HCT116 (cell line): ENCODE results near the gene HPDL. TPM values are rescaled to one million over a fixed set of nuclear protein-coding genes. Genes with fewer than 3 reads are reported as not detected.

Source experiments
- ATAC-seq: fragments of 200-7000 bp; cut with Tn5 transposase; 2 replicates; pipeline ENCODE4 v1.9.1; 2020; ENCODE audit warnings: mild to moderate bottlenecking, moderate library complexity
- BruUV-seq: library from RNA; stranded (reverse); fragments of 400-500 nt; replicated peaks from 2 replicates; lab custom pipeline; 2021; lab: Mats Ljungman, UMichigan
- CTCF ChIA-PET: fragments of 300-600 bp; sonication (Branson Sonifier 250); formaldehyde crosslinking; loops from one replicate; lab custom pipeline; 2021; ENCODE audit warnings: antibody characterized with exemption; lab: Charles Lee
- POLR2A ChIA-PET: fragments of 300-600, 350-600 bp; sonication (Branson Sonifier 250); formaldehyde crosslinking; loops from one replicate; lab custom pipeline; 2021; ENCODE audit warnings: antibody characterized with exemption; lab: Charles Lee
- RAD21 ChIA-PET, 2 experiments: fragments of 300-600 bp; sonication (Branson Sonifier 250); formaldehyde crosslinking; loops; one replicate each; lab custom pipeline; 2023; ENCODE audit warnings: low total read pairs in 2 of 2; ENCODE audit not compliant: uncharacterized antibody in 2 of 2, unreplicated experiment in 2 of 2, low non-redundant PET in 1 of 2; lab: Charles Lee
- DNase-seq: peaks from one replicate; pipeline ENCODE4 v3.0.0-alpha.2; 2010; ENCODE audit warnings: low read depth, low spot score
- H2AFZ ChIP-seq: fragments of 200-600 bp; shearing (Covaris generic), sonication (generic); 2 replicates; pipeline ENCODE4 v1.6.1; 2017; ENCODE audit warnings: low read depth, mixed run types, mixed read lengths, antibody characterized with exemption, low read length; ENCODE audit not compliant: poor library complexity, severe bottlenecking
- H3K27ac ChIP-seq: 2 replicates; pipeline ENCODE4 v1.5.1; 2012; ENCODE audit warnings: low read depth, low read length
- H3K27me3 ChIP-seq: fragments of 200-600 bp; sonication (generic); 2 replicates; pipeline ENCODE4 v1.6.1; 2016; ENCODE audit warnings: mixed run types, low read length, mixed read lengths; ENCODE audit not compliant: insufficient read depth
- H3K36me3 ChIP-seq, 2 experiments: fragments of 200-500 bp in 1 of 2; fragments of 200-600 bp in 1 of 2; sonication (Bioruptor generic) in 1 of 2; sonication (generic) in 1 of 2; 2 replicates each; pipeline versions ENCODE4 v1.5.1 to v1.6.1; 2014 to 2016; ENCODE audit warnings: low read length in 2 of 2, inconsistent platforms in 1 of 2, mixed read lengths in 1 of 2, mixed run types in 1 of 2; ENCODE audit not compliant: insufficient read depth in 2 of 2, control insufficient read depth in 1 of 2
- H3K4me1 ChIP-seq, 2 experiments: fragments of 200-600 bp in 1 of 2; sonication (generic) in 1 of 2; 2 replicates each; pipeline versions ENCODE4 v1.5.1 to v1.6.1; 2012 to 2017; ENCODE audit warnings: low read length in 2 of 2, inconsistent platforms in 1 of 2, mild to moderate bottlenecking in 1 of 2, mixed read lengths in 1 of 2, mixed run types in 1 of 2, moderate library complexity in 1 of 2; ENCODE audit not compliant: insufficient read depth in 2 of 2, control insufficient read depth in 1 of 2
- H3K4me2 ChIP-seq: fragments of 200-600 bp; sonication (generic); 2 replicates; pipeline ENCODE4 v1.6.1; 2017; ENCODE audit warnings: mixed run types, low read length, mixed read lengths
- H3K4me3 ChIP-seq, 2 experiments: fragments of 200-600 bp in 1 of 2; sonication (generic) in 1 of 2; replicated peaks in 1 of 2; 2 replicates each; pipeline ENCODE4 v1.5.1; 2011 to 2016; ENCODE audit warnings: low read length in 2 of 2, control low read depth in 1 of 2, low read depth in 1 of 2, mild to moderate bottlenecking in 1 of 2, mixed read lengths in 1 of 2, mixed run types in 1 of 2
- H3K79me2 ChIP-seq: fragments of 200-600 bp; sonication (generic); 2 replicates; pipeline ENCODE4 v1.6.1; 2017; ENCODE audit warnings: mild to moderate bottlenecking, mixed run types, low read length, moderate library complexity, mixed read lengths; ENCODE audit not compliant: insufficient read depth
- H3K9ac ChIP-seq: fragments of 200-600 bp; sonication (generic); 2 replicates; pipeline ENCODE4 v1.6.1; 2016; ENCODE audit warnings: low read length, mixed read lengths
- H3K9me2 ChIP-seq: fragments of 200-600 bp; sonication (generic), shearing (Covaris generic); 2 replicates; pipeline ENCODE4 v1.6.1; 2017; ENCODE audit warnings: mixed run types, mild to moderate bottlenecking, moderate library complexity; ENCODE audit not compliant: insufficient read depth
- H3K9me3 ChIP-seq, 2 experiments: fragments of 200-500 bp in 1 of 2; fragments of 200-600 bp in 1 of 2; sonication (Bioruptor generic) in 1 of 2; sonication (generic) in 1 of 2; 2 replicates each; pipeline ENCODE4 v1.6.1; 2014 to 2017; ENCODE audit warnings: low read length in 2 of 2, mixed read lengths in 2 of 2, inconsistent platforms in 1 of 2, low read depth in 1 of 2, mild to moderate bottlenecking in 1 of 2, mixed run types in 1 of 2, moderate library complexity in 1 of 2; ENCODE audit not compliant: control insufficient read depth in 1 of 2, insufficient read depth in 1 of 2
- H4K20me1 ChIP-seq: fragments of 200-600 bp; sonication (generic), shearing (Covaris generic); 2 replicates; pipeline ENCODE4 v1.6.1; 2017; ENCODE audit warnings: mixed run types, mild to moderate bottlenecking, moderate library complexity; ENCODE audit not compliant: insufficient read depth
- POLR2A ChIP-seq: IDR thresholded peaks from 2 replicates; pipeline ENCODE4 v1.7.0; 2011; ENCODE audit warnings: borderline replicate concordance; ENCODE audit not compliant: insufficient read depth, insufficient read length; ENCODE audit errors: extremely low read depth
- YY1 ChIP-seq: IDR thresholded peaks from 2 replicates; pipeline ENCODE4 v1.6.1; 2011; ENCODE audit warnings: low read length, low read depth, moderate library complexity, mild to moderate bottlenecking; ENCODE audit not compliant: insufficient replicate concordance; ENCODE audit errors: extremely low read depth
- ZFX ChIP-seq: fragments of 450-650 bp; IDR thresholded peaks from 2 replicates; pipeline ENCODE4 v1.6.1; 2017
- intact Hi-C: fragments of 100-400 bp; cut with micrococcal nuclease; formaldehyde crosslinking; loops from 2 replicates; pipeline ENCODE4 v1.10.0; 2022
- total RNA-seq: library from RNA; stranded (reverse); gene quantifications from one replicate; pipeline ENCODE4 v1.2.1, GENCODE V29; 2021; ENCODE audit not compliant: unreplicated experiment
- TF ChIP-seq, protein P1 (sequence below), 3 experiments: fragments of 200-600 bp in 1 of 3; sonication (generic) in 1 of 3; IDR thresholded peaks in 2 of 3; conservative IDR thresholded peaks in 1 of 3; 2 replicates each; pipeline ENCODE4 v1.5.1; 2012 to 2017; ENCODE audit warnings: low read depth in 2 of 3, low read length in 2 of 3, antibody characterized with exemption in 1 of 3, borderline replicate concordance in 1 of 3, control low read depth in 1 of 3, mild to moderate bottlenecking in 1 of 3, mixed read lengths in 1 of 3, mixed run types in 1 of 3, moderate library complexity in 1 of 3; ENCODE audit not compliant: insufficient read depth in 1 of 3
- TF ChIP-seq, protein P2 (sequence below): IDR thresholded peaks from 2 replicates; pipeline ENCODE4 v1.6.1; 2012; ENCODE audit warnings: low read depth

HPDL gene
- total RNA-seq, 1 experiment from 2014 or later: not detected

DNA sequence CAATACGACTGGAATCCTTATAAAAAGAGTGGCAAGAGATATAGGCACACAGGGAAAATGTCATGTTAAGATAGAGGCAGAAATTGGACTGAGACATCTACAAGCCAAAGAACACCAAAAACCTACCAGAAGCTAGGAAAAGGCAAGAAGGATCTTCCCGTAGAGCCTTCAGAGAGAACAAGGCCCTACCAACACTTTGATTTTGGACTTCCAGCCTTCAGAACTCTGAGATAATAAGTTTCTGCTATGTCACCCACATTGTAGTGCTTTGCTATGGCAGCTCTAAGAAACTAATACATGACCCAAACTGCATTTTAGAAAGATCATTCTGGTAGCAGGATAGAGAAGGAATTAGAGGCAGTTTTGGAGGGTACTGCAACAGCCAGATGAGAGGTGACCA is 37.6 kb downstream of the HPDL start:
- CTCF ChIA-PET: no interaction called here
- Histone ChIP-seq H2AFZ (no peak overlapping the region), H3K9me3 (no peaks in the 10 kb centered on the region), H3K79me2 (no peaks in the 10 kb centered on the region), H3K27me3 (no peaks in the 10 kb centered on the region), H3K4me1 (peaks cover 0 to 3% of the 10 kb centered on the region in 2 experiments; a peak in 1 of 4 replicates), H3K9me2 (no peaks in the 10 kb centered on the region), H3K27ac (no peak overlapping the region), H3K9ac (no peak overlapping the region), H4K20me1 (no peaks in the 10 kb centered on the region), H3K4me3 (no peak overlapping the region), H3K36me3 (no peaks in the 10 kb centered on the region), H3K4me2 (no peak overlapping the region)
- RAD21 ChIA-PET: no interaction called here
- no peak for DNase-seq
- POLR2A ChIA-PET: no interaction called here
- intact Hi-C loops: no loop called here
- no TSS peak for BruUV-seq
- no peak for TF ChIP-seq ZFX
- TF ChIP-seq, protein P1, sequence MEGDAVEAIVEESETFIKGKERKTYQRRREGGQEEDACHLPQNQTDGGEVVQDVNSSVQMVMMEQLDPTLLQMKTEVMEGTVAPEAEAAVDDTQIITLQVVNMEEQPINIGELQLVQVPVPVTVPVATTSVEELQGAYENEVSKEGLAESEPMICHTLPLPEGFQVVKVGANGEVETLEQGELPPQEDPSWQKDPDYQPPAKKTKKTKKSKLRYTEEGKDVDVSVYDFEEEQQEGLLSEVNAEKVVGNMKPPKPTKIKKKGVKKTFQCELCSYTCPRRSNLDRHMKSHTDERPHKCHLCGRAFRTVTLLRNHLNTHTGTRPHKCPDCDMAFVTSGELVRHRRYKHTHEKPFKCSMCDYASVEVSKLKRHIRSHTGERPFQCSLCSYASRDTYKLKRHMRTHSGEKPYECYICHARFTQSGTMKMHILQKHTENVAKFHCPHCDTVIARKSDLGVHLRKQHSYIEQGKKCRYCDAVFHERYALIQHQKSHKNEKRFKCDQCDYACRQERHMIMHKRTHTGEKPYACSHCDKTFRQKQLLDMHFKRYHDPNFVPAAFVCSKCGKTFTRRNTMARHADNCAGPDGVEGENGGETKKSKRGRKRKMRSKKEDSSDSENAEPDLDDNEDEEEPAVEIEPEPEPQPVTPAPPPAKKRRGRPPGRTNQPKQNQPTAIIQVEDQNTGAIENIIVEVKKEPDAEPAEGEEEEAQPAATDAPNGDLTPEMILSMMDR (IDR thresholded peaks at IDR 0.05 in 2 of 3, conservative IDR thresholded peaks at IDR 0.05 in 1 of 3; ENCODE audit: borderline replicate concordance in 1 of 3, insufficient read depth in 1 of 3, low read depth in 2 of 3, low read length in 2 of 3): no peak
- no peak for TF ChIP-seq POLR2A
- TF ChIP-seq, protein P2, sequence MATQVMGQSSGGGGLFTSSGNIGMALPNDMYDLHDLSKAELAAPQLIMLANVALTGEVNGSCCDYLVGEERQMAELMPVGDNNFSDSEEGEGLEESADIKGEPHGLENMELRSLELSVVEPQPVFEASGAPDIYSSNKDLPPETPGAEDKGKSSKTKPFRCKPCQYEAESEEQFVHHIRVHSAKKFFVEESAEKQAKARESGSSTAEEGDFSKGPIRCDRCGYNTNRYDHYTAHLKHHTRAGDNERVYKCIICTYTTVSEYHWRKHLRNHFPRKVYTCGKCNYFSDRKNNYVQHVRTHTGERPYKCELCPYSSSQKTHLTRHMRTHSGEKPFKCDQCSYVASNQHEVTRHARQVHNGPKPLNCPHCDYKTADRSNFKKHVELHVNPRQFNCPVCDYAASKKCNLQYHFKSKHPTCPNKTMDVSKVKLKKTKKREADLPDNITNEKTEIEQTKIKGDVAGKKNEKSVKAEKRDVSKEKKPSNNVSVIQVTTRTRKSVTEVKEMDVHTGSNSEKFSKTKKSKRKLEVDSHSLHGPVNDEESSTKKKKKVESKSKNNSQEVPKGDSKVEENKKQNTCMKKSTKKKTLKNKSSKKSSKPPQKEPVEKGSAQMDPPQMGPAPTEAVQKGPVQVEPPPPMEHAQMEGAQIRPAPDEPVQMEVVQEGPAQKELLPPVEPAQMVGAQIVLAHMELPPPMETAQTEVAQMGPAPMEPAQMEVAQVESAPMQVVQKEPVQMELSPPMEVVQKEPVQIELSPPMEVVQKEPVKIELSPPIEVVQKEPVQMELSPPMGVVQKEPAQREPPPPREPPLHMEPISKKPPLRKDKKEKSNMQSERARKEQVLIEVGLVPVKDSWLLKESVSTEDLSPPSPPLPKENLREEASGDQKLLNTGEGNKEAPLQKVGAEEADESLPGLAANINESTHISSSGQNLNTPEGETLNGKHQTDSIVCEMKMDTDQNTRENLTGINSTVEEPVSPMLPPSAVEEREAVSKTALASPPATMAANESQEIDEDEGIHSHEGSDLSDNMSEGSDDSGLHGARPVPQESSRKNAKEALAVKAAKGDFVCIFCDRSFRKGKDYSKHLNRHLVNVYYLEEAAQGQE: no peak
- no peak for TF ChIP-seq YY1
- ATAC-seq: no peak
